SW480 (cell line): ENCODE results near the gene TDRD7.
A peak's percentile ranks its signal among the peaks of the same experiment; 100 is the strongest.

Experiments used
- DNase-seq: peaks from one replicate; pipeline ENCODE4 v3.0.0-alpha.2; 2016; ENCODE audit warnings: low spot score

TDRD7 gene, protein sequence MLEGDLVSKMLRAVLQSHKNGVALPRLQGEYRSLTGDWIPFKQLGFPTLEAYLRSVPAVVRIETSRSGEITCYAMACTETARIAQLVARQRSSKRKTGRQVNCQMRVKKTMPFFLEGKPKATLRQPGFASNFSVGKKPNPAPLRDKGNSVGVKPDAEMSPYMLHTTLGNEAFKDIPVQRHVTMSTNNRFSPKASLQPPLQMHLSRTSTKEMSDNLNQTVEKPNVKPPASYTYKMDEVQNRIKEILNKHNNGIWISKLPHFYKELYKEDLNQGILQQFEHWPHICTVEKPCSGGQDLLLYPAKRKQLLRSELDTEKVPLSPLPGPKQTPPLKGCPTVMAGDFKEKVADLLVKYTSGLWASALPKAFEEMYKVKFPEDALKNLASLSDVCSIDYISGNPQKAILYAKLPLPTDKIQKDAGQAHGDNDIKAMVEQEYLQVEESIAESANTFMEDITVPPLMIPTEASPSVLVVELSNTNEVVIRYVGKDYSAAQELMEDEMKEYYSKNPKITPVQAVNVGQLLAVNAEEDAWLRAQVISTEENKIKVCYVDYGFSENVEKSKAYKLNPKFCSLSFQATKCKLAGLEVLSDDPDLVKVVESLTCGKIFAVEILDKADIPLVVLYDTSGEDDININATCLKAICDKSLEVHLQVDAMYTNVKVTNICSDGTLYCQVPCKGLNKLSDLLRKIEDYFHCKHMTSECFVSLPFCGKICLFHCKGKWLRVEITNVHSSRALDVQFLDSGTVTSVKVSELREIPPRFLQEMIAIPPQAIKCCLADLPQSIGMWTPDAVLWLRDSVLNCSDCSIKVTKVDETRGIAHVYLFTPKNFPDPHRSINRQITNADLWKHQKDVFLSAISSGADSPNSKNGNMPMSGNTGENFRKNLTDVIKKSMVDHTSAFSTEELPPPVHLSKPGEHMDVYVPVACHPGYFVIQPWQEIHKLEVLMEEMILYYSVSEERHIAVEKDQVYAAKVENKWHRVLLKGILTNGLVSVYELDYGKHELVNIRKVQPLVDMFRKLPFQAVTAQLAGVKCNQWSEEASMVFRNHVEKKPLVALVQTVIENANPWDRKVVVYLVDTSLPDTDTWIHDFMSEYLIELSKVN

GRCh38 chr9:97411789-97412625 is at the start of gene TDRD7:
TDRD7 (plus strand) TSS chr9:97412096; CDS start chr9:97428466, 16,370 bp downstream.
- peak; percentile 66 for DNase-seq

- DNase-seq, result no peak
Observed at GRCh38 chr9:97362777-97363545, 48.9 kb upstream of the TDRD7 start.

DNA sequence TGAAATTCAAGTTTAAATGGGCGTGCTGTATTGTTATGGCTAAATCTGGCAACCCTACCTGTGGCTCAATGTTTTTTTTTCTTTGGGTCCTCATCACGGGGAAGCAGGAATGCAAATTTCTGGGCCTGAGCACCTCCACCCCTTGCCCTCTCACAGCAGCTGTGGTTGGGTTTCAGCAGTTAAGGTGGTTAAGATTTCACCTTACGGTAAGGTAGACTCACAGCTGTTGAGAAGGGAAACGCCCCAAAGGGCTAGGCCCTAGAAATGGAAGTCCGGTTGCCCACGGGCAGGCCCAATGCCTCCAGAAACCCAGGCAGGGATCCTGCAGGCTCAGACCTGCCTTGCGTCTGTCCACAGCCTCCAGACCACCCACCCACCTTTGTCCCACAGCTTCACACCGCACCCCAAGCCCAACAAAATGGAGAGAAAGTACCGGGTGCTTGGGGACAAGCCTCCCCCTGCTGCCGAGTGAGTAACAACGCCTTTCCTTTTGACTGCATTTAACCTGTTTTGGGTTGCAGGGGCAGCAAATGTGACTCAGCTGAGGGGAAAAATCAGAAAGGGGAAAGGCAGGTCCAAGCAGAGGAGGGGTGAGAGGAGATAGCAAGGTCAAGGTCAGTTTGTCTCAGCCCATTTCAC is 48.1 kb upstream of the TDRD7 start:
- no peak for DNase-seq

GRCh38 chr9:97364769-97365490 is 47.0 kb upstream of the TDRD7 start:
- DNase-seq, result no peak

DNA sequence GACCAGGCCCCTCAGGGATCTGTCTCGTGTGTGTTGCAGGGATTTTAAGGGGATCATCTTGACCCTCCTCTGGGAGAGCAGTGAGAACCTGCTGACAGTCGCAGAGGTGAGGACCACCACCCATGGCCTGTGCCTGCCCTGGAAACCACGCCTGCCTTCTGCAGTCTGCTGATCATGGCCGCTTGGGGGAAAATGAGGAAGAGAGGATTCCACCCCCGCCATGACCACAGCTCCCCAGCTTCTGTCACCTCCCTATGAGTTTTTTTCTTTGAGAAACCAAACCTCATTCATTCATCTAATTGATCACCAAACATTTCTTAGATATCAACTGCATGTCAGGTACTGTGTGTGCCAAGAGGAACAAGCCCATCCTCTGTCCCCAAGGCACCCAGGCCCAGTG is 46.3 kb upstream of the TDRD7 start:
- no peak for DNase-seq

DNA sequence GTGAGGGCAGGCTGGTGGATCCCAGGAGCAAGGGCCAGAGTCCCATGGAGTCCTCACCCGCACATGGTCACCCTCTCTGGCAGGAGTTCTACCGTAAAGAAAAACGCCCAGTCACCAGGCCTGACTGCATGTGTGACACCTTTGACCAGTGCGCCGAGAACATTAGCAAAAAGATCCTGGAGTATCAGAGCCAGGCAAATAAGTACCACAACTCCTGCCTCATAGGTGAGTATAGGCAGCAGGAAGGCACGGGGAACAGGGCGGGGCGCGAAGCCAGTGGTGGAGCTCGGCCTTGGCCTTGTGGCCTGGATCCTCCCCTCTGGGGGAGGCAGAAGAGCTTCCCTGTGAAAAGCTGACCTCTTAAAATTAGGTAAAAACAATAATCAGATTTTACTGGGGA is 45.4 kb upstream of the TDRD7 start:
- no peak for DNase-seq

DNA sequence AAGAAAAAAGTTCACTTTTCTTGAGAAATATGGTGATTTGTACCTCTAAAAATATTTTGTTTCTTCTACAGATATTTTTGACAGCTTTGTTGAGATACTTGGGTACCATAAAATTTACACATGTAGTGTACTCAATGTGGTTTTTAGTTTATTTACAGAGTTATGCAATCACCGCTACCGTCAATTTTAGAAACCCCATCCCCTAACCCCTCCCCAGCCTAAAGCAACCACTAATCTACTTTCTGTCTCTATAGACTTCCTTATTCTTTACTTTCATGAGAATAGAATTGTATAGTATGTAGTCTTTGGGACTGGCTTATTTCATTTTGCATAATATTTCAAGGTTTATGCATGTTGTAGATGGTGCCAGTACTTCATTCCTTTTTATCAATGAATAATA is 45.0 kb upstream of the TDRD7 start:
- DNase-seq, result no peak

GRCh38 chr9:97367729-97368128 is 44.2 kb upstream of the TDRD7 start:
- DNase-seq, result no peak

DNA sequence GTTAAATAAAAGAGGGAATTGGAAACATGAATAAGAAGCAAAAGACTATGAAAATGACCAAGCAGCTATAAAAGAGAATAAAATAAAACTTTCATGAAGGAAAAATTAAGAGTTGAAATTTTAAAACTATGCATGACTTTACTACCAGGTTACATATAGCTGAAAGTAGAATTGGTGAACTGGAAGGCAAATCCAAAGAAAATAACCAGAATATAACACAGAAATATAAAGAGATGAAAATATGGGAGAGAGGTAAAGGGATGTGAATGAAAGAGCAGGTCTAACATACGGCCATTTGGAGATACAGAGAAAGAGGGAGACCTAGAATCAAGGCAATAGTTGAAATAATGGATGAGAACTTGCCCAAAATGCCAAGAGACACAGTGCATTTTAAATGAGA is 42.9 kb upstream of the TDRD7 start:
- DNase-seq, result no peak

DNA sequence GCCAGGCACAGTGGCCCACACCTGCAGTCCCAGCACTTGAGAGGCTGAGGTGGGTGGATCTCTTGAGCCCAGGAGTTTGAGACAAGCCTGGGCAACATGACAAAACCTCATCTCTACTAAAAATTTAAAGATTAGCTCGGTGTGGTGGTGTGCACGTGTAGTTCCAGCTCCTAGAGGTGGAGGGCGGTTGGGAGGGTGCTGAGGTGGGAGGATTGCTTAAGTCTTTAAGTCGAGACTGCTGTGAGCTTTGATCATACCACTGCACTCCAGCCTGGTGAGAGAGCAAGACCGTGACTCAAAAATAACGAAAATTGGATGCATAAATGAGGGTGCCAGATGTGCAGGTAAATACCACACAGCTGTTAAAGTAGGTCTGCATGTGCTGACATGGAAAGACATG is 39.3 kb upstream of the TDRD7 start:
- no peak for DNase-seq

DNA sequence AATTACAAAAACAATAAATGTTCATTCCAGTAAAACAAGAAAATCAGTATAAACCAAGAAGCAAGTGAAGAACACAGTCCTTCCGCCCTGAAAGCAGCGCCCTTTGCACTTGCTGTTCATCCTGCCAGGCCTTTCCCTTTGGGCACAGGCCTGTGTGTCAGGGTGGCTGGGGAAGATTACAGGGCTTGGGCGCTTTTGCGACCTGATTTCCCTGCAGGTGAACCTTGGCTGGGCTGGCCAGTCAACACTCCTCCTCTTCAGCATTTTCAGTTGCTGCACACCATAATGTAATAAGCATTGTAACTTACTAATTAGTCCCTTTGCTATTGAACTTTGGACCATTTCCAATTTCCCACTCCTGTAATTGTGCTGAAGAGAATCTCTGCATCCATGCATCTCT is 38.6 kb upstream of the TDRD7 start:
- DNase-seq, result no peak

DNA sequence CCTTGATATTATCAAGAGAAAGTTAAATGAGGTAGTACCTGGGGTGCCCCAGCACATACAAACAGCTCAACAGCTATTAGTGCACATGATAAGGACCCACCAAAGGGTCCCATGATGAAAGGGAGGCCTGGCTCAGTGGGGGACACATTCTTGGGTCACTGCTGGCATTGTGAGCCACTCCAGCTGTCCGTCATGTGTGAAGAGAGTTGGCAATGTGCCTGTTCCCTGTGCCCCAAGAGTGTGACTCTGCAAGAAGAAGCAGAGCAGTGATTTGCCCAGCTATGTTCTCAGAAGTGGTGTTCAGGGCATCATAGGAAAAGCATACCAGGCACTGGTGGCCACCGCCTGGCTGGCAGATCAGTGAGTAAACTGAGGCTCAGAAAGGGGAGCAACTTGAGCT is 37.1 kb upstream of the TDRD7 start:
- no peak for DNase-seq

DNA sequence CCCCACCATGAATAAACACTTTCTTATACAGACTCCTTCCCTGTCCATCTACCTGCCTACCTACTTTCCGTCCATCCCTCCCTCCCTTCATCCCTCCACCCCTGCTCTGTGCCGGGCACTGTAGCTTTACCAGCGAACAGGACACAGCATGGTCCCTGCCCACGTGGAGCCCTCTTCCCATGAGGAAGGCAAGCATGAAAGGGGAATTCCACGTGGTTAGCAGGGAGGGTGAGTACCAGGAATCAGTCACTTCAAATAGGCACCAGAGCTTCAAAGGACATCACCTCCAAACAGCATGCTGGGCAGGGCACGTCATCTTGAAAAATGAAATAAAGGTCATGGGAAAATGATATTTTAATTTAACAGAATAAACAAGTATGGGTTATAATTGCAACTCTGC is 35.0 kb upstream of the TDRD7 start:
- no peak for DNase-seq

GRCh38 chr9:97382099-97382718 is 29.7 kb upstream of the TDRD7 start:
- peak; percentile 25 for DNase-seq

- DNase-seq, result no peak
Observed at GRCh38 chr9:97384406-97385262, 27.3 kb upstream of the TDRD7 start.

DNA sequence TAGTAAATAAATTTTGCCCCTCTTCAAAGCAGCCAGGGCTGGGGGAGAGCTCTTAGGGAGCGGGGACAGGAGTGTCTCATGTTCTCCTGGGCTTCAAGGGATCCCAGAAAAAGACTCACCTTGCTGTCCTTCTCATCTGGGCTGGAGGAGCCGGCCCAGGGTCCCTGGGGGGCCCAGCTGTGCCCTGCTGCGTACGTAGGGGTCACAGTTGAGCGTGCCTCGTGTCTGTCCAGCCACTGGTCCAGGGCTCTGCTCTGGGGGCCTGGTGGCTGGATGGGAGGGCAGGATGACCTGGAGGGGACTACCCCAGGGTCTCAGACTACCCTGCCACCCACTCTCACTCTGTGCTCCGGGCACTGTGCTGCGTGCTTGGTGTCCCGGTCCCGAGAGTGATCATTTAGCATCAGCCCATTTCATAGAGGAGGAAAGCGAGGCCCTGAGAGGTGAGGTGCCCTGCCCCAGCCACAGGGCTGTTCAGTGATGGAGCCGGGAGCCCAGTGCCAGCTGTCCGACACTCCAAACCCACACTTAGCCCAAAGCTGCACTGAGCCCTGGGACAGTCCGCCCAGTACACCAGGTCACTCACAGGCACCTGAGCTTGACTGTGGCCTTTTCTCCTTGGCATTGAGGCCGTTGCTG is 26.2 kb upstream of the TDRD7 start:
- no peak for DNase-seq

DNA sequence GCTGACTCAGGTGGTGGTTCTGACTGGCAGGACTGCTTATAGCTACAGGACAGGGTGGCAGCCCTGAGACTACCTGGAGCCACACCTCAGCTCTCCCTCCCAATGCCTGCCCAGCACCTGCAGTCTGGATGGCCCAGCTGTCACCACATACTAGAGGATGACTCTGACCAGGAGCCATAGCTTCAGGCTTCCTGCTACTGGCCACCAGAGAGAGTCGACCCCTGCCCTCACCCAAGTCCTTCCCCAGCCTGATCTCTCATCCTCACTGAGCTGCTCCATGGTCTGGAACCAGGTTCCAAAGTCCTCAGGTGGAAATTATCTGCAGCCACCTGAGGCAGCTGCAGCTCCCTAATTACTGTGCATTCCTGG is 25.6 kb upstream of the TDRD7 start:
- DNase-seq, result no peak
